ENCODE results near the gene TTLL3. TPM values are rescaled to one million over a fixed set of nuclear protein-coding genes. Genes with fewer than 3 reads are reported as not detected.

TTLL3 gene
- total and polyA plus RNA-seq, 2 of the 8 experiments (the other 6 are each of a cell fraction or from before 2014, with no cell fraction given): 5.9 to 8.9 TPM

- Histone ChIP-seq H4K20me1 (replicated peaks in 1 of 2; ENCODE audit: control insufficient read depth in 1 of 2, insufficient read depth in 2 of 2, low read length in 2 of 2) (no peaks in the 10 kb centered on the region), H2BK20ac (ENCODE audit: low read length) (no peak overlapping the region), H3K27me3 (replicated peaks in 1 of 4; ENCODE audit: control insufficient read depth in 3 of 4, extremely low read depth in 1 of 4, insufficient read depth in 3 of 4, low read length in 3 of 4) (peaks cover 0 to 3% (median 0%) of the 10 kb centered on the region in 4 experiments; a peak in 1 of 7 replicates), H3K9me3 (ENCODE audit: insufficient read depth in 2 of 2, low read depth in 1 of 2, low read length in 1 of 2) (no peaks in the 10 kb centered on the region), H3K4ac (replicated peaks; ENCODE audit: insufficient read length, low read depth, low read length) (no peak overlapping the region), H2BK120ac (replicated peaks; ENCODE audit: low read depth, low read length) (no peak overlapping the region), H3K79me1 (ENCODE audit: low read depth, low read length) (no peaks in the 10 kb centered on the region), H2BK12ac (ENCODE audit: low read depth, low read length) (no peak overlapping the region), H4K5ac (ENCODE audit: insufficient read length, low read depth, low read length) (no peak overlapping the region), H2AK5ac (ENCODE audit: low read depth, low read length) (no peak overlapping the region), H3K36me3 (ENCODE audit: control insufficient read depth in 2 of 4, insufficient read depth in 4 of 4, low read length in 3 of 4) (peaks cover 4 to 31% (median 21%) of the 10 kb centered on the region in 4 experiments), H2AFZ (ENCODE audit: low read length) (no peak overlapping the region), H4K91ac (replicated peaks; ENCODE audit: insufficient read length, low read length) (no peak overlapping the region), H3K18ac (ENCODE audit: extremely low read depth, low read length) (no peak overlapping the region), H2BK15ac (ENCODE audit: low read length) (no peak overlapping the region), H3K9ac (replicated peaks in 1 of 4; ENCODE audit: extremely low read depth in 1 of 4, low read depth in 3 of 4, low read length in 3 of 4) (no peak overlapping the region), H3K79me2 (ENCODE audit: control insufficient read depth in 1 of 2, insufficient read depth in 2 of 2, low read length in 2 of 2) (no peaks in the 10 kb centered on the region), H3K23ac (ENCODE audit: insufficient read length) (no peak overlapping the region), H2BK5ac (ENCODE audit: low read depth, low read length) (no peak overlapping the region), H4K8ac (ENCODE audit: extremely low read depth, insufficient read depth, low read length) (no peak overlapping the region), H3K4me3 (ENCODE audit: extremely low read depth in 1 of 4, insufficient read depth in 2 of 4, low read depth in 3 of 4, low read length in 4 of 4) (no peak overlapping the region), H3K4me1 (replicated peaks in 1 of 4; ENCODE audit: control insufficient read depth in 3 of 4, insufficient read depth in 4 of 4, low read length in 3 of 4) (no peaks in the 10 kb centered on the region), H3K23me2 (ENCODE audit: low read depth, low read length) (no peaks in the 10 kb centered on the region; the same call in 1 of the 2 replicates), H3K14ac (ENCODE audit: insufficient read length) (no peak overlapping the region), H3K4me2 (ENCODE audit: insufficient read depth in 1 of 2, low read depth in 2 of 2, low read length in 2 of 2) (no peak overlapping the region), H3K27ac (ENCODE audit: low read depth, low read length) (no peak overlapping the region), H3K56ac (replicated peaks; ENCODE audit: insufficient read length, low read depth, low read length) (no peak overlapping the region)
- WGBS, 2 experiments (ENCODE audit: extremely low coverage in 1 of 2, insufficient coverage in 1 of 2, insufficient read length in 1 of 2, insufficient replicate concordance in 2 of 2, low coverage in 1 of 2, low lambda C conversion rate in 2 of 2, missing lambda C conversion rate in 1 of 2): 95% methylated on average over 10 of the region's 10 CpGs; no CpG with 5 or more reads in 1 of the 2 experiments
- DNase-seq (ENCODE audit: low read depth in 1 of 2, low spot score in 2 of 2) (no peak), FAIRE-seq (no peak)
- CTCF ChIA-PET (ENCODE audit: partially characterized antibody): interaction anchor here (1.4 to 3.9 kb wide), 2 partner anchors 11 to 24 kb away, joined by 4 to 11 read pairs; no protein-coding TSS in a partner anchor
- POLR2A ChIA-PET (ENCODE audit: partially characterized antibody): interaction anchor here (0.7 to 2.3 kb wide), 5 partner anchors 9 to 510 kb away, joined by 3 to 7 read pairs (median 3); no protein-coding TSS in a partner anchor
- TF ChIP-seq ATF3 (IDR thresholded peaks at IDR 0.05; ENCODE audit: insufficient read depth, low read depth, low read length) (no peak), CHD1 (IDR thresholded peaks at IDR 0.05; ENCODE audit: low read depth, low read length) (no peak), YY1 (IDR thresholded peaks at IDR 0.05; ENCODE audit: low read depth, low read length) (no peak), ASH2L (IDR thresholded peaks at IDR 0.05; ENCODE audit: low read length) (no peak), CTCF (IDR thresholded peaks at IDR 0.05; ENCODE audit: control extremely low read depth in 1 of 3, insufficient read depth in 1 of 3, low read depth in 1 of 3, low read length in 3 of 3) (no peak), POLR2AphosphoS5 (IDR thresholded peaks at IDR 0.05; ENCODE audit: low read depth, low read length) (no peak), JUND (IDR thresholded peaks at IDR 0.05; ENCODE audit: low read length) (no peak), SIN3A (conservative IDR thresholded peaks at IDR 0.05 in 1 of 2, IDR thresholded peaks at IDR 0.05 in 1 of 2; ENCODE audit: low read depth in 1 of 2, low read length in 2 of 2) (no peak), SP4 (IDR thresholded peaks at IDR 0.05; ENCODE audit: low read length) (no peak), KDM4A (IDR thresholded peaks at IDR 0.05; ENCODE audit: low read depth, low read length, severe bottlenecking) (no peak), EGR1 (IDR thresholded peaks at IDR 0.05; ENCODE audit: borderline replicate concordance, low read depth, low read length) (no peak)
Observed at GRCh38 chr3:9780458-9780812, 29.6 kb upstream of the TTLL3 start.

Data from H1 (cell line).